C4-2B (cell line): ENCODE results near the gene SKP2.

Source experiments
- ZFX ChIP-seq: fragments of 450-650 bp; IDR thresholded peaks from 2 replicates; pipeline ENCODE4 v1.6.1; 2017
- TF ChIP-seq, protein P1 (sequence below): fragments of 450-650 bp; conservative IDR thresholded peaks from 2 replicates; pipeline ENCODE4 v1.5.1; 2017; ENCODE audit warnings: mild to moderate bottlenecking

DNA sequence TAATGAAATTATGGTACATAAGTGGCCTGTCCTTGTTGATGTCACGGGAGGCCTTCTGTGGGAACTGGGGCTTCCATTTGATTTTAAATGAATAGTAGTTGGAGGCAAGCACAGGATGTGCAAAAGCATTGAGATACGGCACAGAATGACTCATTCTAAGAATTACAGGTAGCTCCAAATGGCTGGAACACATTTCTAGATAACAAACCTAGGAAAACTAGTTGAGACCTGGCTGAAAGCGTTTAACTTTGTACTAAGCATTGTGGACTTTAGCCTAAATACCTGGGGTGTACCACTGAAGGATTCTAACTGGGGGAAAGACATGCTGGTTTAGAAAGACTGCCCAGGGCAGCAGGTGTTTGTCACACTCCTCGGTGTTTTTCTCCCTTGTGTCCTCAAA is 9.4 kb downstream of the SKP2 start:
- TF ChIP-seq, protein P1, sequence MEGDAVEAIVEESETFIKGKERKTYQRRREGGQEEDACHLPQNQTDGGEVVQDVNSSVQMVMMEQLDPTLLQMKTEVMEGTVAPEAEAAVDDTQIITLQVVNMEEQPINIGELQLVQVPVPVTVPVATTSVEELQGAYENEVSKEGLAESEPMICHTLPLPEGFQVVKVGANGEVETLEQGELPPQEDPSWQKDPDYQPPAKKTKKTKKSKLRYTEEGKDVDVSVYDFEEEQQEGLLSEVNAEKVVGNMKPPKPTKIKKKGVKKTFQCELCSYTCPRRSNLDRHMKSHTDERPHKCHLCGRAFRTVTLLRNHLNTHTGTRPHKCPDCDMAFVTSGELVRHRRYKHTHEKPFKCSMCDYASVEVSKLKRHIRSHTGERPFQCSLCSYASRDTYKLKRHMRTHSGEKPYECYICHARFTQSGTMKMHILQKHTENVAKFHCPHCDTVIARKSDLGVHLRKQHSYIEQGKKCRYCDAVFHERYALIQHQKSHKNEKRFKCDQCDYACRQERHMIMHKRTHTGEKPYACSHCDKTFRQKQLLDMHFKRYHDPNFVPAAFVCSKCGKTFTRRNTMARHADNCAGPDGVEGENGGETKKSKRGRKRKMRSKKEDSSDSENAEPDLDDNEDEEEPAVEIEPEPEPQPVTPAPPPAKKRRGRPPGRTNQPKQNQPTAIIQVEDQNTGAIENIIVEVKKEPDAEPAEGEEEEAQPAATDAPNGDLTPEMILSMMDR, result no peak
- TF ChIP-seq ZFX, result no peak
